Amniotic stem cell (primary cell): Measurements from ENCODE around the gene AKAP14.
"Not testable (repeated sequence)": the region's sequence is repeated elsewhere in the genome, so short reads cannot be mapped to it uniquely, and the experiment has no call there.

Experiments used
- DNase-seq: peaks from one replicate; lab custom pipeline; 2025; lab: John Stamatoyannopoulos, UW

AKAP14 gene

DNA sequence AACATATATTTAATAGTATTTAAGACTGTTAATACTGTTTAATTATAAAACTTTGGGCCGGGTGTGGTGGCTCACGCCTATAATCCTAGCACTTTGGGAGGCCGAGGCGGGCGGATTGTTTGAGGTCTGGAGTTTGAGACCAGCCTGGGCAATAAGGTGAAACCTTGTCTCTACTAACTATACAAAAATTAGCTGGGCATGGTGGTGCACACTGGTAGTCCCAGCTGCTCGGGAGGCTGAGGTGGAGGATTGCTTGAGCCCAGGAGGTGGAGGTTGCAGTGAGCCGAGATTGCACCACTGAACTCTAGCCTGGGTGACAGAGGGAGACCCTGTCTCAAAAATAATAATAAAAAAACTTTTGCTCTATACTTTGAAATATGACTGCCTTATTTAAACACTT is 26.7 kb downstream of the AKAP14 start:
- not testable (repeated sequence) for DNase-seq

GRCh38 chrX:119935215-119935874 is 39.7 kb downstream of the AKAP14 start:
- no peak for DNase-seq

GRCh38 chrX:119941336-119941735 is 45.6 kb downstream of the AKAP14 start:
- DNase-seq = no peak

DNA sequence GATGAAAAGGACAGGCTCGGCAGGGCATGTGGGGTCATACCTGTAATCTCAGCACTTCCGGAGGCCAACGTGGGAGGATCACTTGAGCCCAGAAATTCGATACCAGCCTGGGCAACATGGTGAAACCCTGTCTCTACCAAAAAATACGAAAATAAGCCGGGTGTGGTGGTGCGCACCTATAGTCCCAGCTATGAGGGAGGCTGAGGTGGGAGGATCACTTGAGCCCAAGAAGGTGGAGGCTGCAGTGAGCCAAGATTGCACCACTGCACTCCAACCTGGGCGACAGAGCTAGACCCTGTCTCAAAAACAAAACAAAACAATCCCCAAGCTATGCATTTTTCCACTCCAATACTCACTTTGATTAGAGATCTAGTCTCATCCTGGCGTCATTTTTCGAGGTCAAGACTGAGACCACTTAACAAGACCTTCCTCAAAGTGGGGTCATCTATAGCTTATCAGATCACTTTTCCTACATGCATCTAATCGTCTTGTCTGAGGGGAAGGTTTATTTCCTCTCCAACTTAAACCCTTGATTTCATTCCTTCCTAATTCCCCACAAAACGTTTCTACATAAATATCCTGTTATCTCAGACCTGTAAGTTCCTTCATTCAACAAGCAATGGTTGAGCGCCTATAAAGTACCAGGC is 46.6 kb downstream of the AKAP14 start:
- no peak for DNase-seq

- no peak for DNase-seq
These were observed 47.1 kb downstream of the AKAP14 start for GRCh38 chrX:119942831-119943184.

DNA sequence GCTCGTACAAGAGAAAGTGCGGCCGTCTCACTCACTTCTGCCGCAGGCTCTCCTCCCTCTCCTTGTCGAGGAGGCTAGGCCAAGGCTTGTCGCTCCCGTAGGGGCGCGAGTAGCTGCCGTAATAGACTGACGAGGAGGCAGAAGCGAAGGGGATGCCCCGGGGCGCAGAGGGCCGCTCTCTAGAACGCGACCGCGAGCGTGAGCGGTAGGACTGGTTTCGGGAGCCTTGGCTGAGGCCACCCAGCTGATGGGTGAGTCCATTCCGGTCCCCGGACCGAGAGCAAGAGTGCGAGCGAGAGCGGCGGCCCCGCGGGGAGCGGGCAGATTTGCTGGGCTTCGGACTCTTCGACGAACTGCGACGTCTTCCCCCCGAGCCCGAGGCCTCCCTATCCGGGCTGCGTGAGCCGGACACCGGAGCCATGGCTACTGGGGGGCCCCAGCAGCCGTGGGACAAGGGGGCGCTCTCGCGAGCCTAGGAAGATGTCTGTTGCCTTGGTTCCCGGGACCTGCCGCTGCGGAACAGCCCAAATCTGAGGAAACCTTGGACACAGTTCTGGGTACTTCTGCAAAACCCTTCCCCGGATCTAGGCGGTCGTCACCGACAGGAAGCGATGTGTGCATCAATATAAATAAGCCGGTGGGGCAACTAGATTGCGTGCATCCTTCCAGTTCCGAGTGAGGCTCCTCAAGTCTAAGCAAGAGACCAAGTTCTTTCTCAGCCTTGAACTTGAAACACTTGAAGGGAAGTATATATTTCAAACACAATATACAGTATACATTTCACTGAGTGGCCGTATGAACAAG is 47.7 kb downstream of the AKAP14 start, which contains the start of gene NKAP:
Gene NKAP (minus strand): TSS at position 567 of the 804 bp plus-strand sequence. CDS start 146 bp downstream, at position 421.
- peak; percentile 55 for DNase-seq

GRCh38 chrX:119945481-119945880 is 49.8 kb downstream of the AKAP14 start:
- DNase-seq = no peak

GRCh38 chrX:119948381-119948780 is 52.7 kb downstream of the AKAP14 start:
- no peak for DNase-seq

DNA sequence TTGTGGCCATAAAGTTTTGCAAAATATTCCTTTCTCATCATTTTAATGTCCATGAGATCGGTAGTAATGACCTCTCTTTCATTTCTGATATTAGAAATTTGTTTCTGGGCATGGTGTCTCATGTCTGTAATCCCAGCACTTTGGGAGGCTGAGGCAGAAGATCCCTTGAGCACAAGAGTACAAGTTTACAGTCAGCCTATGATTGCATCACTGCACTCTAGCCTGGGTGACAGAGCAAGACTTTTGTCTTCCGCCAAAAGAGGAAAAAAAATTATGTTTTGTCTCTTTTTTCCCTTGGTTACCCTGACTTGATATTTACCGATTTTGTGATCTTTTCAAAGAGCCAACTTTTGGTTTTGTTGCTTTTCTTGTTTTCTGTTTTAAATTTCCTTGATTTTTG is 58.7 kb downstream of the AKAP14 start:
- DNase-seq = no peak

DNA sequence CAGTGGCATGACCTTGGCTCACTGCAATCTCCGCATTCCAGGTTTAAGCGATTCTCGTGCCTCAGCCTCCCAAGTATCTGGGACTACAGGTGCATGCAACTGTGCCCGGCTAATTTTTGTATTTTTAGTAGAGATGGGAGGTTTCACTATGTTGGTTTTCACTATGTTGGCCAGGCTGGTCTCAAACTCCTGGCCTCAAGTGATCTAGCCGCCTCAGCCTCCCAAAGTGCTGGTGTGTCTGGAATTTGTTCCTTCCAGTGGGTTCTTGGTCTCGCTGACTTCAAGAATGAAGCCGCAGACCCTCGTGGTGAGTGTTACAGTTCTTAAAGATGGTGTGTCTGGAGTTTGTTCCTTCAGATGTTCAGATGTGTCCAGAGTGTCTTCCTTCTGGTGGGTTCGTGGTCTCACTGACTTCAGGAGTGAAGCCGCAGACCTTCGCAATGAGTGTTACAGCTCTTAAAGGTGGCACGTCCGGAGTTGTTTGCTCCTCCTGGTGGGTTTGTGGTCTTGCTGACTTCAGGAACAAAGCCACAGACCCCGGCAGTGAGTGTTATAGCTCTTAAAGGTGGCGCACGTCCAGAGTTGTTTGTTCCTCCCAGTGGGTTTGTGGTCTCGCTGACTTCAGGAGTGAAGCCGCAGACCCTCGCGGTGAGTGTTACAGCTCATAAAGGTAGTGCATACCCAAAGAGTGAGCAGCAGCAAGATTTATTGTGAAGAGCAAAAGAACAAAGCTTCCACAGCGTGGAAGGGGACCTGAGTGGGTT is 60.3 kb downstream of the AKAP14 start:
- DNase-seq = not testable (repeated sequence)

GRCh38 chrX:119960625-119961024 is 64.9 kb downstream of the AKAP14 start:
- DNase-seq = no peak

GRCh38 chrX:119966837-119967236 is 71.1 kb downstream of the AKAP14 start:
- DNase-seq = not testable (repeated sequence)
